NCI-H82 (cell line): ENCODE data around the gene PTPRM.

Source experiments
- DNase-seq: peaks from one replicate; lab custom pipeline; 2025; lab: John Stamatoyannopoulos, UW

PTPRM gene

DNA sequence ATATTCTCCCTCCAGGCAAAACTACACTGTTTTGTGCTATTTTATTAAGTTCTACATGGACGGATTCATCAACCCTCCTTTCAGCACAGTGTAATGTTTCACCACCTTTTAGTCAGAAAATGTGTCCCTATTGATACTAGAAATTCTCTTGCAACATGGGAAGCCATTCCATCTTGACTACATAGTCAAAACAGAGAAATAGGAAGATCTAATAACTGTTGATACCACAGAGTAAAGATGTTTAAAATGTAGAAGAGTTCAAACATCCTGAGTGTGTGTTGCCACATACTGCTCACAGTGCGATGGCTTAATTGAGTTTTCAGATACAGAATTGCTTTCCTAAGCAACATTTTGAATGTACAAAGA is 549.9 kb downstream of the PTPRM start:
- no peak for DNase-seq

- DNase-seq, result no peak
Observed at GRCh38 chr18:8121101-8121500, 554.0 kb downstream of the PTPRM start.

DNA sequence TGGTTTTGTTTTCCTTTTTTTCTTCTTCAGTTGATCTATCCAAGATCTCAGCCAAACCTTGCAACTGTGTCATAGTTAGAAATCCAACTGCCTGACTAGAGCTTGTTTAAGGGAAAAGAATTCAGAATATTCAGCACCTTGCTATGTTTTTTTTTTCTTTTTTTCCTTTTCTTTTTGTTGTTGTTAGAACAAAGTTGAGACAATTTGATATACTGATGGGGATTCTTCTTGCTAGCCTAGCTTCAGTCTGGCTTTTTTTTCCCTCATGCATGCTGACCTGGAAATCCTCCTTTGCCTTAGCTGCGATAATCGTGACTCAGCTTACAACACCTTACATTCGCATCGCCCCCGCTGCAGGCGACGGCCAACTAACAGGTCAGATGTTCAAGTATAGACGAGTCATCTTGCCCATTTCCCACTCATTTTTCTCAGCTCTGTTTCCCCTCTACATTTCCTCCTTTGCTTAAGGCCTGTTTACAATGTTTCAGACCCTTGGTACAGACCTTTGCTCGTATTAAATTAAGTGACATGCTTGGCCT is 554.9 kb downstream of the PTPRM start:
- DNase-seq, result no peak

- DNase-seq, result no peak
Observed at GRCh38 chr18:8124232-8125146, 557.4 kb downstream of the PTPRM start.

DNA sequence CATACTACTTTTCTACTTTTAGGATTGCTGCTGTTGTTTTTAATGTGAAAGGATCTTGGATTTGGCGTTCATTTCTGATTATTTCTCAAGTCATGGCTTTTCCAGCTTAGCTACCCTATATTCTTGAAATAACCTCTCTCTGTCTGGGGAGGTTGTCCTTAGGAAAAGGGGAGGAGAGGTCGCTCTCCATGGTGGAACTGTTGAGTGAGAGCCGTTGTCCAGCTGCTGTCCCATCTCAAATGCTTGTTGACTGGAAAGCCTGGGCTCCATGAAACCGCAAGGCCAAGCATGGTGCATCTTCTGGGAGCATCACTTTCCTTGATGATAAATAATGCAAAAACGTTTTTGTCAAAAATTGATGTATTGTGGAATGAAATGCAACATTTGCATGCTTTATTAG is 563.0 kb downstream of the PTPRM start:
- no peak for DNase-seq

- no peak for DNase-seq
Observed at GRCh38 chr18:8133032-8133431, 565.9 kb downstream of the PTPRM start.

DNA sequence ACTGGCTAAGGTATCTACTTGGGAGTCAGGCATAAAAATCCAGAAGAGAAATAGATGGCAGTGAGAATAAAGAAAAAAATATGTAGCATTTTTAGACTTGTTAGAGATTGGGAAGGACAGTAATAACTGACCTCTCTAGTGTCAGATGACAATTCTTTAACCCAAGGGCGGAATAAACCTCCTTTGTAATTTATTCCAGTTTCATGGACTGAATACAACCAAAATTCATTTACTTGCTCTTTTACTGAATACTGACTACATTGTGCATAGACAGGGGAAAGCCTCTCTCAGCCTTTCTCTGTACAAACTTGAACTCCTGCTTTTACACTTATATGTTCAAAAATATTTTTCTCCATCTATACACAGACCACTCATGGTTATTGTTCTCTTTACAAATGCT is 566.8 kb downstream of the PTPRM start:
- no peak for DNase-seq

GRCh38 chr18:8139127-8139527 is 572.0 kb downstream of the PTPRM start:
- no peak for DNase-seq

DNA sequence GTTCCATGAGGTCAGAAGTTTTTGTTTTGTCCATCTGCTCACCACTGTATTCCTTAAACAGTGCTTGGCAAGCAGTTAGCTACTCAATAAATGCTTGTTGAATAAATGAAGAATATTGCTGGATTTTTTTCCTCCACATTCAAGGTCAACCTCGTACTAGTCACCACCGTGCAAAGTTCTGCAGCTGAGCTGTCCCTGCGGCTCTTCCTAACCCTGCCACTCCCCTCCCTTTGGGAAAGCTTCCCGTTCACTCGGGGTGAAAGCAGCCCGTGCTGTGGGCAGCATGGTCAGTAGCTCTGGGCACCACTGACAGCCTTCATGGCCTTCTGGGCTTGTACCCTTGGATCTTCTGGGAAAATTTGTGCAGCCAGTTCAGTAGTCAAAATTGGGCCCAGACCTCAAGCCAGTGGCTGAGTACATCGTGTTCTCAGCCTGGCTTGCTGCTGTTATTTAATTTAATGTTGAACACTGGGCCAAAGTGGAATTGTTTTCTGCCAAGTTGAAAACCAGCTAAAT is 572.8 kb downstream of the PTPRM start:
- no peak for DNase-seq

GRCh38 chr18:8140841-8141501 is 573.9 kb downstream of the PTPRM start:
- DNase-seq, result no peak

- no peak for DNase-seq
Observed at GRCh38 chr18:8142131-8142711, 575.1 kb downstream of the PTPRM start.

DNA sequence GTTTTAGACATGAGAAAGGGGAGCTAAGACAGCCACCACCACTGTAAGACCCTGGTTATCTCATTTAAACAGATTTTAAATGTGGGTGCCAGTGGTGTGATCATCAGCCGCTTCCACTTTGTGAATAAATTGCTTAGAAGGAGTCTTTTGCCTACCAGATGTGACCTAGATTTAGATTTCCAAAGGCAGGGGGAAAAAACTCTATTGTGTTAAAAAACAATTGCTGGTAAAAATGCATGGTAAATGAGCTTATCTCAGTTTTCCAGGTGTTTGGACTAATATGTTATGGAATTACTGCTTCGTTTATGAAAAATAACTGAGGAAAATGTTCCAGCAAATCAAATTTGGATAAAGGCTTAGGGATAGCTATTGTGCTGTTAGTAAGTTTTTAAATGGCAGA is 575.8 kb downstream of the PTPRM start:
- no peak for DNase-seq

DNA sequence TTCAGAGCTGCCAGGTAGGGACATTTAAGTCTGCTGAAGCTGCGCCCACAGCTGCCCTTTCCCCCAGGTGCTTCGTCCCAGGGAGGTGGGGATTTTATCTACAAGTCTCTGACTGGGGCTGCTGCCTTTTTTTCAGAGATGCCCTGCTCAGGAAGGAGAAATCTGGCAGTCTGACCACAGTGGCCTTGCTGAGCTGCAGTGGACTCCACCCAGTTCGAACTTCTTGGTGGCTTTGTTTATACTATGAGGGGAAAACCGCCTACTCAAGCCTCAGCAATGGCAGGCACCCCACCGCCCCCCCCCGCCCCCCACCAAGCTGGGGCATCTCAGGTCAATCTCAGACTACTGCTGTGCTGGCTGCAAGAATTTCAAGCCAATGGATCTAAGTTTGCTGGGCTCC is 584.1 kb downstream of the PTPRM start:
- no peak for DNase-seq

DNA sequence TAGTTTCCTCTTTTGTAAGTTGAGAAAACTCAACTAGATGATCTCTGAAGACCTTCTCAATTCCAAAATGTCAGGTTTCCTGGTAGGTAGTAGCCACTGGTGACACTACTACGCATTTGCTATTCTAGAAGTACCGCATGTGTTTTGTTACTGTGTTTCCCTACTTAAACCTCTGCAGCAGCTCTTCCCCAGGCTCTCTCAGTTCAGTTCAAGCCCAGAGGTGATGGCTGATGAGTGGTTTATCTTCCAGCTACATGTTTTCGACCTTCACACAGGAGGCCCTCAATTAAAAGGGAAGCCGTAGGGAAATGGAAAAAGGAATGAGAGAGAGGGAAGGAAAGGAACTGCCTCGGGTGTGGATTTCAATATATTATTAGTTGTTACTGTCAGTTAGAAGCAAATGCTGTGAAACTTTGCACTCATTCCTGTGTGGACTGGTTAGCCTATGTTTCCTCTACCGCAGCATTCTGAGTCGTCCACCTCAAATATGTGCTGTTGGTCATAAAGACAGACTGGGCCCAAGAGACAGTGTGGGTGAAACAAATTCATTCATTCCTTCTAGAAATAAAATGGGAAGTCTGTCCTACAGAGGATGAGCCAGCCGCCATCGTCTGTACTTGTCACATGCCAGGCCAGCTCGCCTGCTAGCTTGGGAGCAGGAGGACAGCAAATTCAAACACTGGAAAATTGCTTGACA is 586.9 kb downstream of the PTPRM start:
- DNase-seq, result no peak

- peak; percentile 31 for DNase-seq
Observed at GRCh38 chr18:8162802-8163201, 595.7 kb downstream of the PTPRM start.

GRCh38 chr18:8163286-8163959 is 596.3 kb downstream of the PTPRM start:
- DNase-seq, result no peak

GRCh38 chr18:8165095-8165494 is 598.0 kb downstream of the PTPRM start:
- DNase-seq, result no peak

GRCh38 chr18:8167026-8167425 is 599.9 kb downstream of the PTPRM start:
- no peak for DNase-seq

DNA sequence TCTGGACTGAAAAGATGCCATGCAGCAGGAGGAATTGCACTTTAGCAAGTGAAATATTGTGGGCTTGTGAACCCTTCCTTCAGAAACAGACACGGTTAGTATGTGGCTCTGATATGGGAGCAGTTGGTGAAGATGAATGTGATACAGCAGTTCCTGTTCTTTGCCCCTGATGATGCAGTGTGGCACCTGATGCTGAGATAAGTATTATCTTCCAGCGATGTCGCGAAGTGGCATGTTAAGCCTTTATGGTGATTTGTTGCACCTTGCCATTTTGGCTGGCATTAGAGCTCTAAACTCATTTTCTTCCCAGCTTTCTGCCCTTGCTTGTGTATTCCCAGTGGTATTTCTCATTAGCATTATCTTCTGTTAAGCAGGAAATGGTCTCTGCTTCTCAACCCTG is 600.6 kb downstream of the PTPRM start:
- DNase-seq, result no peak

DNA sequence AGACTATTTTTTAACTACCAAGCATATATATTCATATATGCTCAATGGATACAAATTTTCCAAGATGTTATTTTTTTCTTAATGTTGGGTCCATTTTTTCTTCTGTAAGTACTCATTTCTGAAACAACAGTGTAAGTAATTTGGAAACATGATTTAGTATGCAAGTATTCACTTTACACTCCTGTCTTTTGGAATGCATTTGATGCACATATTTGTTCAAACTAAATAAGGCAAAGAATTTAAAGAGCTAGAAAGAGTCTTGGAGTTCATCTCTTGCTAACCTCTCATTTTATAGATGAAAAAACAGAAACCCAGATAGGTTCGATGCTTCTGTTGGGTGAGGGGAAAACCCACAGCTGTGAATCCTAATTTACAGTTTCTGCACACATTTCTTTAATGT is 602.6 kb downstream of the PTPRM start:
- no peak for DNase-seq

DNA sequence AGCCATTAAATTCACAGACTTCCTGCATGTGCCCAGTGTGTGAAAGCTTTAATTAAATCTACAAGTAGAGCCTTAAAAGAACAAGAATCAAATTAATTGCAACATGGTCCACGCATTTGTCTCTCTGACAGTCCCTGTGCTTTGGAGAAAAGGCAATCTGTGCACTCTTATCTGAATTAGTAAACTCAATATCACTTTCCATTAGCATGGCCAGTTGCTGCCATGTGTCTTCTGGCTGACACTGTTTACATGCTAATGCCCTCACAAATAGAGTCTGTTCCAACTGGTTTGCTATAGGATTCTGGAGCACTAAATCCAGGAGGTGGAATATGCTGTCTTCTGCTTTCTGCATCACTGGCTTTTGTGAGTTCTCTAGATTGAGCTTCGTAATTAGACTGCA is 607.7 kb downstream of the PTPRM start:
- DNase-seq, result no peak
